Stimulated activated naive B cell treated with anti-CD40 and anti-IgM and Interleukin-4, amounts not matched to agents 10 μg/mL and 1 μg/mL and 100 μg/mL, for 72 hours (primary cell): ENCODE results near the gene ZNF140.

Source experiments
- ATAC-seq, 2 donors: fragments of 150-1000 bp; cut with Tn5 transposase; replicated peaks; 2 replicates each; pipeline ENCODE4 v1.10.0; 2021; ENCODE audit warnings: moderate library complexity in 1 of 2
- DNase-seq: peaks from one replicate; pipeline ENCODE4 v3.0.0; 2021
- H3K27ac Mint-ChIP-seq: one replicate; pipeline ENCODE4 v1.8.0; 2022; ENCODE audit warnings: mild to moderate bottlenecking, mixed read lengths
- H3K27me3 Mint-ChIP-seq, 2 donors: one replicate each; pipeline ENCODE4 v1.8.0; 2022; ENCODE audit warnings: mixed read lengths in 2 of 2
- H3K36me3 Mint-ChIP-seq, 2 donors: one replicate each; pipeline ENCODE4 v1.8.0; 2022; ENCODE audit warnings: mixed read lengths in 2 of 2, mild to moderate bottlenecking in 1 of 2
- H3K4me1 Mint-ChIP-seq, 2 donors: one replicate each; pipeline ENCODE4 v1.8.0; 2022; ENCODE audit warnings: mixed read lengths in 2 of 2, mild to moderate bottlenecking in 1 of 2
- H3K4me3 Mint-ChIP-seq, 2 donors: one replicate each; pipeline ENCODE4 v1.8.0; 2022; ENCODE audit warnings: mild to moderate bottlenecking in 2 of 2, mixed read lengths in 2 of 2, moderate library complexity in 1 of 2
- H3K9me3 Mint-ChIP-seq, 2 donors: one replicate each; pipeline ENCODE4 v1.8.0; 2022; ENCODE audit warnings: mixed read lengths in 2 of 2, mild to moderate bottlenecking in 1 of 2

Gene ZNF140

DNA sequence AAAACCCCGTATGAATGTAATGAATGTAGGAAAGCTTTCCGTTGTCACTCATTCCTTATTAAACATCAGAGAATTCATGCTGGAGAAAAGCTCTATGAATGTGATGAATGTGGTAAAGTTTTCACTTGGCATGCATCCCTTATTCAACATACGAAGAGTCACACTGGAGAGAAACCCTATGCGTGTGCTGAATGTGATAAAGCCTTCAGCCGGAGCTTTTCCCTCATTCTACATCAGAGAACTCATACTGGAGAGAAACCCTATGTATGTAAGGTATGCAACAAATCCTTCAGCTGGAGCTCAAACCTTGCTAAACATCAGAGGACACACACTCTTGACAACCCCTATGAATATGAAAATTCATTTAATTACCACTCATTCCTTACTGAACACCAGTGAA, 25.5 kb downstream of the ZNF140 start:
- peak overlapping the region; percentile 56 for H3K27ac Mint-ChIP-seq
- peaks cover 26 to 37% of the 10 kb centered on the region in 2 donors for H3K9me3 Mint-ChIP-seq
- no peak for ATAC-seq
- H3K4me3 Mint-ChIP-seq, result no peak overlapping the region
- no peak for DNase-seq
- H3K36me3 Mint-ChIP-seq, result peaks cover 79 to 98% of the 10 kb centered on the region in 2 donors
- no peaks in the 10 kb centered on the region for H3K4me1 Mint-ChIP-seq
- no peaks in the 10 kb centered on the region for H3K27me3 Mint-ChIP-seq

DNA sequence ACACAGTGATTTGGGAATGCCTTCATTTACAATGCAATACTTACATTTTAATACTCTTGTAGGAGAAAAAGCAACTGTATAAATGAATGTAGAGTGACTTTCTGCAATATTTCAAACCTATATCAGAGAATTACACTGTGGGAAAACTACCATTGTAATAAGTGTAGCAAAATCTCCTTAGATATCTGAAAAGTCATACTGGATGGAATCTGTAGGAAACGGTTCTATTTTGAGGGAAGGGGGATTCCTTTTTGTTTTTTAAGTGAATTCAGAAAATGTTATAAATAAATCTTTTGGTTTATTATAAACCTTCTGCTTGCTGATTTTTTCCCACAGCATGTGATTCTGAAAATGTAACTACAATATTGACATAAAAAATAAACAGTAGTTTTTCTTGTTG, 26.4 kb downstream of the ZNF140 start:
- Mint-ChIP-seq H3K27me3 (no peaks in the 10 kb centered on the region), H3K9me3 (peaks cover 26 to 35% of the 10 kb centered on the region in 2 donors), H3K36me3 (peaks cover 75 to 95% of the 10 kb centered on the region in 2 donors)

DNA sequence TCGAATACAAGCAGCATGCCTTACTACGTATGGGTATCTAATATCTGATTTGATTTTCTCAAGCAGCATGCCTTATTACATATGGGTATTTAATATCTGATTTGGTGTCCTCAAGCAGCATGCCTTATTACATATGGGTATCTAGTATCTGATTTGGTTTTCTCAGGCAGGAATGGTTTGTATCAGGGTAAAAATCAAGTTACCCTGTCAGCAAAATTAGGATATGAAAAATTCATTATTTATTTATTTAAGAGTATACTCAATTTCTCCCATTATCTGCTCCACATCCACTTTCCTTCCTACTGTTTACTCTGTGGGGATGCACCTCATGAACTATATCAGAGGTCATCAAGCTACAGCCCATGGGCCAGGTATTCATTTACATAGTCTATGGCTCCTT, 27.4 kb downstream of the ZNF140 start:
- peaks cover 30 to 34% of the 10 kb centered on the region in 2 donors for H3K9me3 Mint-ChIP-seq
- no peak for ATAC-seq
- H3K27me3 Mint-ChIP-seq, result no peaks in the 10 kb centered on the region
- no peak for DNase-seq
- H3K27ac Mint-ChIP-seq, result no peak overlapping the region
- peaks cover 75 to 90% of the 10 kb centered on the region in 2 donors for H3K36me3 Mint-ChIP-seq
- no peak overlapping the region for H3K4me3 Mint-ChIP-seq
- H3K4me1 Mint-ChIP-seq, result no peaks in the 10 kb centered on the region

More for the DNA sequence above, 26.4 kb downstream of the ZNF140 start:
- no peak for DNase-seq
- Mint-ChIP-seq H3K4me3 (no peak overlapping the region), H3K4me1 (no peaks in the 10 kb centered on the region), H3K27ac (no peak overlapping the region)
- no peak for ATAC-seq

DNA sequence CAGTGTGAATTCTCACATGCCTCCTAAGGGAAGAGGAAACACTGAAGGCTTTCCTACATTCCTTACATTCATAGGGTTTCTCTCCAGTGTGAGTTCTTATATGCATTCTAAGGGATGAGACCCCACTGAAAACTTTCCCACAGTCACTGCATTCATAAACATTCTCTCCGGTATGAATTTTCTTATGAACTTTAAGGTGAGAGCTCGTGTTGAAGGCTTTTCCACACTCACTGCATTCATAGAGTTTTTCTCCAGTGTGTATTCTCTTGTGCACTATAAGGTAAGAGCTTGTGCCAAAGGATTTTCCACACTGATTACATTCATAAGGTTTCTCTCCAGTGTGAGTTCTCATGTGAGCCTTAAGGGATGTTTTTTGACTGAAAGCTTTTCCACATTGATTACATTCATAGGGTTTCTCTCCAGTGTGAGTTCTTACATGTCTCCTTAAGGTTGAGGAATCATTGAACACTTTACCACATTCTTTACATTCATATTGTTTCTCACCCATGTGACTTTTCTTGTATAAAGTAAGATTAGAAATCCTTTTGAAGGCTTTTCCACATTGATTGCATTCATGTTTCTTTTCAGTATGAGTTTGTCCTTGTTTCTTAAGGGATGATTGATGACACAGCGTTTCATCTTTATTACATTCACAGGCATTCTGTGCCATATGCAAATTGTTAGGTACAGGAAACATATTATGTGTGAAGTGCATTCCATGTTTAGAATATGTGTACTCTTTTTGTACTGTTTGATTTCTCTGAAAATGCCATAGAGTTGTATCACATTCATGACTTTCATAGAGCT, 39.9 kb downstream of the ZNF140 start:
- H3K4me1 Mint-ChIP-seq, result peaks cover 0 to 4% of the 10 kb centered on the region in 2 donors
- peaks cover 37 to 39% of the 10 kb centered on the region in 2 donors for H3K9me3 Mint-ChIP-seq
- H3K36me3 Mint-ChIP-seq, result peaks cover 71 to 85% of the 10 kb centered on the region in 2 donors
- H3K27ac Mint-ChIP-seq, result no peak overlapping the region
- no peak for DNase-seq
- H3K4me3 Mint-ChIP-seq, result no peak overlapping the region
- no peak for ATAC-seq
- no peaks in the 10 kb centered on the region for H3K27me3 Mint-ChIP-seq

DNA sequence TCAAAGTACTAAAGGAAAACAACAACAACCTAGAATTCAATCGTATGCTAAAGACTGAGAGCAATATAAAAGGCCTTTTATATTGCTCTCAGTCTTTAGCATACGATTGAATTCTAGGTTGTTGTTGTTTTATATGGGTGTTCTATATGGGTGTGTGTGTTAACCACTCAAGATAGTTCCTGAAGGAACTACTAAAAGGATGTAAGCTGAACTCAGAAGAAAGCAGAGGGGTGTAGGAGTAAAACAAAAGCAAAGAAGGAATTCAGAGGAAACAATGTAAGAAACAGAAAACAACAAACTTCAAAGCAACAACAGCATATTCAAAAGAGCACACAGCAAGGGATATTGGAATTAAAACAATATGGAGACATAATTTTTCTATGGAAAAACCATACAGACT, 44.0 kb downstream of the ZNF140 start:
- no peak overlapping the region for H3K4me3 Mint-ChIP-seq
- H3K4me1 Mint-ChIP-seq, result peaks cover 5 to 8% of the 10 kb centered on the region in 2 donors
- no peak overlapping the region for H3K27ac Mint-ChIP-seq
- H3K27me3 Mint-ChIP-seq, result no peaks in the 10 kb centered on the region
- H3K9me3 Mint-ChIP-seq, result peaks cover 24 to 28% of the 10 kb centered on the region in 2 donors
- H3K36me3 Mint-ChIP-seq, result peaks cover 52 to 75% of the 10 kb centered on the region in 2 donors
- DNase-seq (no peak), ATAC-seq (no peak)

DNA sequence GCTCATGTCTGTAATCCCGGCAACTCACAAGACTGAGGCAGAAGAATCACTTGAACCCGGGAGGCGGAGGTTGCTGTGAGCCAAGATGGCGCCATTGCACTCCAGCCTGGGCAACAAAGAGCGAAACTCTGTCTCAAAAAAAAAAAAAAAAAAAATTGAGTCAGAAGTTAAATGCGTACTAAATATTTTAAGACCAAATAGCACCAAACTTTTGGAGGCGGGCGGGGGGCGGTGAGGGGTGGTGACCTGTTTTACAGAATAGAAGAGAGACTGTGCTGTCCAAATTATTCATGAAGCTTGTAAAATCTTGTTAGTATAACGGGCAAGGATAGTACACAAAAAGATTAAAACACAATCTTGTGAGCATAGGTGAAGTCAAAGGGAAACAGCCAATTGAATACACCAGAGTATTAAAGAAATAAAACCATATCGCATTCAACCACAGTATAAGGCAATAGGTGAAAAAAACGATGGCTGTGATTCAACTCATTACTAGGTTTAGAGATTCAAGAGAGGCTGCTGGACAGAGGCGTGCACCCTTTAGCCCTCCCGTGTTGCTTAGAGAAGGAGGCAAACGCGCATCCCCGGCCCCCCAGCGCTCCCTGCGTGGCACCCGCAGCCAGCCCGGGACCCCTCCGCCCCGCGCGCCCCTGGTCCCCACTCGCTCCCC, 48.8 kb downstream of the ZNF140 start:
- H3K36me3 Mint-ChIP-seq, result peaks cover 37 to 62% of the 10 kb centered on the region in 2 donors
- no peak for DNase-seq
- H3K9me3 Mint-ChIP-seq, result peaks cover 17 to 27% of the 10 kb centered on the region in 2 donors
- H3K27me3 Mint-ChIP-seq, result no peaks in the 10 kb centered on the region
- peak overlapping the region; percentile 96 to 100 for H3K4me3 Mint-ChIP-seq
- H3K27ac Mint-ChIP-seq, result peak overlapping the region; percentile 100
- H3K4me1 Mint-ChIP-seq, result peaks cover 8 to 11% of the 10 kb centered on the region in 2 donors
- peak; percentile 18 to 33 for ATAC-seq

DNA sequence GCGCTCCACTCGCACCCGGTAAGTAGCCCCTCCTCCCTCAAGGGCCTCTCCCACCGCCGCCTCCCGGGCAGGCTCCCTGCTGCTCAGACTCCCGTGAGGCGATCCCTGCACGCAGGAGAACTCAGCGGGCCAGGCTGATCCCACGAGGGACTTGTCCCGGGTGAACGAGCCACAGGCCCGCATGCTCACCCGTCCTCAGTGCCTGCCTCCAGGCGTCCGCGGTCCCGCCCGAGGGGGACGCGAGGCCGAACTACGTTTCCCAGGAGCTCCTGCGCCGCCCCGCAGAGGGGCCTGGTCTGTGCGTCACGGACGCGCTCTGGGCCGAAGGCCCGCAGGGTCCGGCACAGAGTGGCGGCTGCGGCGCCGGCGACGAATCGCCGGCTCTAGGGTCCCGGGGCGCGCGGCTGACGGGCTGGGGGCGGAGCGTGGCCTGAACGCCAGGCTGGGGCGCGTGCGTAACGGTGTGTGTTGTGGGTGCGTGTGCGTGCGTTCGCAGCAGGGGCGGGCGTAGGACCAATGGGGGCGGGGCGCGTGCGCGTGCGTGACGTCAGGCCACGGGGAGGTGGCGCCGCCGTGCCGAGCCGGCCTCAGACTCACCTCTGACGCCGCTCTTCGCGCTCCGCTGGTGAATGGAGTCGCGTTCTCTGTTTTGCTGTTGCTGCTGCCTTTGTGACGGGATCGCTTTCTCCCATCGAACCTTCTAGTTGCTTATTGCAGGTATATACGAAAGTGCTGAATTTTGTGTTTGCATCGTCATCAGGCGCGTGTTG, 49.5 kb downstream of the ZNF140 start, which contains the start of the genes ZNF10 and ZNF891:
TSS of gene ZNF10 (plus strand) at position 590 of the 770 bp plus-strand sequence. CDS start 13,866 bp downstream, outside the sequence.
TSS of gene ZNF891 (minus strand) at position 237 of the 770 bp plus-strand sequence. CDS start 8,356 bp downstream, outside the sequence.
- peak; percentile 96 for DNase-seq
- peak; percentile 95 for ATAC-seq
- H3K4me3 Mint-ChIP-seq, result peak within 1 kb of the TSS; percentile 96 to 100
- H3K27me3 Mint-ChIP-seq, result no peaks in the 10 kb centered on the region
- H3K36me3 Mint-ChIP-seq, result peaks cover 39 to 65% of the 10 kb centered on the region in 2 donors
- H3K4me1 Mint-ChIP-seq, result peaks cover 6 to 11% of the 10 kb centered on the region in 2 donors
- H3K9me3 Mint-ChIP-seq, result peaks cover 18 to 27% of the 10 kb centered on the region in 2 donors
- H3K27ac Mint-ChIP-seq, result peak within 1 kb of the TSS; percentile 100

DNA sequence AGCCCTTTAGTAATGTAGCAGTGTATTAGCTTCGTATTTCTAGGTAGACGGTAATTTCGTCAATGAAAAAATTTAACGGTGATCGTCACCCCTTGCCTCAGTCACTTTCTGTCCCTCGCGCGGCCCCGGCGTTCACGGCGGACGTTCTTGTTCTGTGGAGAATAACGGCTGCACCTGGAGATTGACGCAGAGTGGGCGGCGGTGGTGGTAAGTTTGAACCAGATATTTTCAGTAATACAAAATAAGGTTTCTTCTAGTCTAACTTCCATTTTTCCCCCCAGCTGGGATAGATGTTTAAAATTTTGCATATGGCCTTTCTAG, 50.0 kb downstream of the ZNF140 start:
- peak; percentile 47 for DNase-seq
- ATAC-seq, result peak; percentile 17 to 23
- H3K4me1 Mint-ChIP-seq, result peaks cover 6 to 11% of the 10 kb centered on the region in 2 donors
- peaks cover 21 to 32% of the 10 kb centered on the region in 2 donors for H3K9me3 Mint-ChIP-seq
- peaks cover 39 to 65% of the 10 kb centered on the region in 2 donors for H3K36me3 Mint-ChIP-seq
- H3K27me3 Mint-ChIP-seq, result no peaks in the 10 kb centered on the region
- peak overlapping the region; percentile 96 to 100 for H3K4me3 Mint-ChIP-seq
- H3K27ac Mint-ChIP-seq, result peak overlapping the region; percentile 100

DNA sequence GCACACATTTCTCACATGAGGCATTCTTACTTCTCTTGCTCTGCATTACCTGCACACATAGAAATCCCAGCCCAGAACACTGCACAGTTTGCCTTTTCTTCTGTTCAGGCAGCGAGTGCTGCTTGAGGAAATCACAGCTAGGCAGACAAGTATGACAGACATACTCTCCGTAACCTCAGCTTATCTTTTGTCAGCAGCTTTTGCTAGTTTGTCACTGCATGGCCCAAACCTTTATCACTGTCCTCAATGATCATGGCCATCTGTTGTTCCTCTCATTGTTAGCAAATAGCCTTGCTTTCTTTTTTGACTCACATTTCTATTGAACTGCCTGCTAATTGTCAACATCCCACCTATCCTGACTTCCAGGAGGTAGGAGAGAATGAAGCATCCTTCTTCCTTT, 55.0 kb downstream of the ZNF140 start:
- Mint-ChIP-seq H3K9me3 (peaks cover 40 to 47% of the 10 kb centered on the region in 2 donors), H3K4me3 (no peak overlapping the region), H3K27me3 (no peaks in the 10 kb centered on the region), H3K27ac (no peak overlapping the region), H3K36me3 (peaks cover 69 to 86% of the 10 kb centered on the region in 2 donors), H3K4me1 (peaks cover 0 to 5% of the 10 kb centered on the region in 2 donors)
- no peak for DNase-seq
- ATAC-seq, result no peak

DNA sequence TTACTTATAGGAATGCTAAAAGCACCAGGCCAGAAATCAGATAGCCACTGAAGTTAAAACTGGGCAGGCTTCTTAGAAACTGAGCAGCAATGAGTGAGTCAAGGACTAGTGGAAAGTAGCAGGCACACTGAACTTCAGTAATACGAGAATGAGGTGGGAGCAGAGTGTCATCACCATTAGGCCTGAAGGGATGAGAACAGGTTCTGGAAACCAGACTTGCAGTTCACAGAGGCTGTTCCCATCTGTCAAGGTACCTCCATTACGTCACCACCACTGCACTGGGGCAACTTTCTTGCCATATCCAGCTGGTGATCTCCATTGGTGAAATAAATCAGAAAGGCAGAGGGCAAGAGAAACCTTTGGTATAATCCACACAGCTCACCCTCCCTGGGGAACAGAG, 65.3 kb downstream of the ZNF140 start:
- H3K9me3 Mint-ChIP-seq, result peaks cover 38 to 40% of the 10 kb centered on the region in 2 donors

DNA sequence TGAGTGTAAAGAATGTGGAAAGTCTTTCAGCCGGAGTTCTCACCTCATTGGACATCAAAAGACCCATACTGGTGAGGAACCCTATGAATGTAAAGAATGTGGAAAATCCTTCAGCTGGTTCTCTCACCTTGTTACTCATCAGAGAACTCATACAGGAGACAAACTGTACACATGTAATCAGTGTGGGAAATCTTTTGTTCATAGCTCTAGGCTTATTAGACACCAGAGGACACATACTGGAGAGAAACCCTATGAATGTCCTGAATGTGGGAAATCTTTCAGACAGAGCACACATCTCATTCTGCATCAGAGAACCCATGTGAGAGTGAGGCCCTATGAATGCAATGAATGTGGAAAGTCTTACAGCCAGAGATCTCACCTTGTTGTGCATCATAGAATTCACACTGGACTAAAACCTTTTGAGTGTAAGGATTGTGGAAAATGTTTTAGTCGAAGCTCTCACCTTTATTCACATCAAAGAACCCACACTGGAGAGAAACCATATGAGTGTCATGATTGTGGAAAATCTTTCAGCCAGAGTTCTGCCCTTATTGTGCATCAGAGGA, 75.5 kb downstream of the ZNF140 start:
- peaks cover 37 to 38% of the 10 kb centered on the region in 2 donors for H3K9me3 Mint-ChIP-seq
- DNase-seq, result no peak
- no peaks in the 10 kb centered on the region for H3K4me1 Mint-ChIP-seq
- peak overlapping the region; percentile 14 for H3K27ac Mint-ChIP-seq
- peaks cover 81 to 90% of the 10 kb centered on the region in 2 donors for H3K36me3 Mint-ChIP-seq
- ATAC-seq, result no peak
- H3K4me3 Mint-ChIP-seq, result no peak overlapping the region
- H3K27me3 Mint-ChIP-seq, result no peaks in the 10 kb centered on the region

More for the DNA sequence above, 65.3 kb downstream of the ZNF140 start:
- H3K36me3 Mint-ChIP-seq, result peaks cover 70 to 85% of the 10 kb centered on the region in 2 donors
- no peak overlapping the region for H3K27ac Mint-ChIP-seq
- no peaks in the 10 kb centered on the region for H3K27me3 Mint-ChIP-seq
- H3K4me3 Mint-ChIP-seq, result no peak overlapping the region
- no peak for DNase-seq
- no peak for ATAC-seq
- H3K4me1 Mint-ChIP-seq, result no peaks in the 10 kb centered on the region
